Uterus (tissue), 2 donors: ENCODE measurements around the gene HOMER2.

Source experiments
- CTCF ChIP-seq, 4 experiments: fragments of 200-600 bp in 2 of 4; fragments of 450-650 bp in 2 of 4; sonication (generic) in 2 of 4; IDR thresholded peaks; one replicate each; pipeline ENCODE4 v1.5.1; 2016 to 2019; ENCODE audit warnings: antibody characterized with exemption in 4 of 4, mild to moderate bottlenecking in 2 of 4, moderate library complexity in 1 of 4
- POLR2A ChIP-seq, 2 donors: fragments of 450-650 bp; IDR thresholded peaks; one replicate each; pipeline ENCODE4 v1.6.1; 2016; ENCODE audit warnings: antibody characterized with exemption in 2 of 2, mild to moderate bottlenecking in 1 of 2, moderate library complexity in 1 of 2

- no peak for TF ChIP-seq CTCF (IDR thresholded peaks at IDR 0.05)
- TF ChIP-seq POLR2A (IDR thresholded peaks at IDR 0.05), result no peak
Observed at GRCh38 chr15:82950746-82951370, 1.7 kb downstream of the HOMER2 start.
